GM19193 (cell line): ENCODE results near the gene SIPA1L3.

Experiments used
- POLR2A ChIP-seq: IDR thresholded peaks from 4 replicates; pipeline ENCODE4 v1.6.1; 2011; ENCODE audit not compliant: insufficient read depth, insufficient read length; ENCODE audit errors: extremely low read depth

The SIPA1L3 gene

DNA sequence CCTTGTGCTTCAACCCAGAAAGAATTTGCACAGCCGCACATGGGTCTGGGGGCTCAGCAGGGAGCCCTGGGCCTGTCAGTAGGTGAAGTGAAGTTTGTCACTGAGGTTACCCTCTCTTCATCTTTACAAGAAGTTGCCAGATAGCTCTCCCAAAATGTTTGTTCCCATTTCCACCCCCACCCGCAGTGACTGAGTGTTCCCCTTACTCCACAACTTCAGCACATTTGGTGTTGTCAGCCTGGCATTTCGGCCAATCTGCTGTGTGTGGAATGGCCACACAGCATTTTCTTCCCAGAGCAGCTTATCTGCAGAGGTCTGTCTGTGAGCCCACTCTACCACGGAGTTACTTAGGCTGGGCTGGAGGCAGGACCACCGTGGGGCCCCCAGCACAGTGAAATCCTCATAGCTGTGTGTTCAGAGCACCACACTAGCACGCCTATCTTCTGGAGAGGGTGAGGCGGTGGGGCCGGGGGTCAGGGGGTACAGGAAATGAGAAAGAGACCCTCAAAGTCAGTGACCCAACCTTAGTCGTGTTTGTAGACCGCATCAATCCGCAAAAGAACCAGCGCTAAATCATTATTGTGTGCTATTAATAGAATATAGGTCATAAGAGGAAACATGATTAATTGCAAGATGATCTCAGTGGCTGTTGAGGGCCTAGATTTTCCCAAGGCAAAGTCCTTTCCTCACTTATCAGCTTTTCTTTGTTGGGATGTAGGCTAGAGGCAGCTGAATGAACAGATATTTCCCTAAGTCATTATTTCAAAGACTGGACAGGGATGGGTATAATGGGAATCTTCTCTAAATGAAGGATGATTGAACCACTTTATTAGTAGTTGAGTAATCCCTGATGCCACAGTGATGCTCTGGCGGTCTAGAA lies 116.0 kb downstream of the SIPA1L3 start:
- no peak for TF ChIP-seq POLR2A

DNA sequence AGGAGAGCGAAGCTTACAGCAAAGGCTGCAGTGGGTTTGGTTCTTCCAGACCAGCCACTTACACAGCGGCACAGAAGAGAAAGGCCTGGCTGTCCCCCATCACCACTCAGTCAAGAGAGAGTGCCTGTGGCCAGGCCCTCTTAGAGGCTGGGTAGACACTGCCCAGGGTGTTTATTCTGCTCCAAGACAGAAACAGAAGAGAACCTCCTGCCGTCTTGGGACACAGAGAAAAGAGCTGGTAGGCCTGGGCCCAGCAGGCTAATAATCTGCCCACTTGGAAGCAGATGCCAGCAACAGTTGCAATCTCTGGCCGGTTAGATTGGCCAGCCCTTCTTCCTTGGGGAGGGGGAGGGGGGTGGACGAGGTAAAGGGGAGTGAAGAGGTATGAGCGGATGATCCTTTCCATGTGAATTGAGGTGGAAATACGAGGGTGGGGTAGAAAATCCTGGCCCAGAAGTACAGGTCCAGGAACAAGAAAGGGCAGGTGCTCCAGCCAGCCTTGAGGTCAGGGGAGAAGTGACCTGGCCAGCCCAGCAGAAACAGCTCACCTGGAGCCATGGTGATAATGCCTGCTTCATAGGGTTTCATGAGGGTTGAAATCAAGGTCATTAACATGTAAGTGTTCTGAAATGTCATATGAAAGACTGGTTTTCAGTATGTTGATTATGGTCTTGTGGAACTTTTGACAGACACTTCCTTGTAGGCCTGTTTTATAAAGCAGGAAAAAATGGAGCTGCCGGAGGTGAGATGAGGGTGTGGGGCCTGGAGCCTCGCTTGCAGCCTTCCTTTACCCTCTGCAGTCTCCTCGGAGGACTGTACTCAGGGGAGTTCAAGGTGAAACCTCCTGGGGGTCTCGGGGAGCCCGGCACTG lies 116.9 kb downstream of the SIPA1L3 start:
- no peak for TF ChIP-seq POLR2A

DNA sequence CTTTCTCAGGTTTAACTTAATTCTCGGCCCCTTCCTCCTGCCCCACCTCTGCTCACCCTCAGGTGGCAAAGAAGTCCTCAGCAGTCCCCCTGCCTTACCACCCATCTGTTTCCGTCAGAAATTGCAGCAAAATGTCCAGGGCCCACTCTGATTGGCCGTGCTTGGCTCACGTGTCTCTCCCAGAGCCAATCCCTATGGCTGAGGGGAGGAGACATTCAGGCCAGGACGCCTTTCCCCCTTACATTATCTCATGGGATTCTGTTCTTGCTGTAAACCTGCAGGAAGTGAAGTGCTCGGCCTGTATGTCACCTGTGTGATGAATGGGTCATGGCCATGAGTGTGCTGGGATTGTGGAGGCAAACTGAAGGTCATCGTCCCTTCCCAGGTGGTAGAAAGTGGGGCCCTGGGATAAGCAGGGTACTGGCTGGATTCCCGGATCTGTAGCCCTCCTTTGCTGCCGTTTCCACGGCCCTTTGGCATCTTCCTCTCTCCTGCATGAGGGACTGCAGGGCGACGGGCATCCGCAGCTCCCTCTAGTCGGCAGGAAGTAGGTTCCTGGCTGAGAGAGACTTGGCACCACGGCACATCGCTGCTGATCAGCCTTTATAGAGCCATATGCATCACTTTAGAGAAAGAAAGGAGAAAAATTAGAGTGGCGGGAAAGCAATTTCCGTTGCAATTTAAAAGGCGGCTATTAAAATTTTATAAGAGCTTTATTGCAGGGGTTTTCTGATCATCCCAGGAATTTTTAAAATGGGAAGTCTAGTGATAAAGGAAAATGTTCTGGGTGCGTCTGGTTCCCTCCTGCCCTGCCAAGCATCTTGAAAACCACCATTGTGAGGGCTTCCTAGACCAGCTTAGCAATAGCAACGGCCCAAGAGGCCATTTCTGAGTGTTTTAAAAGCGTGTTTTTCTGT lies 118.2 kb downstream of the SIPA1L3 start:
- TF ChIP-seq POLR2A, result no peak

DNA sequence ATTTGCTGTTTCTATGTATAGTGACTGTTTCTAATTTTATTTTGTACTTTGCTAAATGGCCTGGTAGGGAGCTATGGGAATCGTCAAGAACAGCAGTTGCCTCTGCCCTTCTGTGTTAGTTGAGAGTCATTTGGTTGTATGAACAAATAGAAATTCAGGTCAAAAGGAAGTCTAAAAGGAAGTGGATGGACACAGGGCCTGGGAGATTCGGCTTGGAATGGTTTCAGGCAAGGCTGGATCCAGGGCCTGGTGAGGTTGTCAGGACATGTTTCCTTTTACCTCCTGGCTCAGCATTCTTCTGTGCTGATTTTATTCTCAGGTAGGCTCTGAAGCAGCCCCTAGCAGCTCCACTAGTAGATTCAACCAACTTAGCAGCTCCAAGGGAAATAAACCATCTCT lies 118.9 kb downstream of the SIPA1L3 start:
- no peak for TF ChIP-seq POLR2A

DNA sequence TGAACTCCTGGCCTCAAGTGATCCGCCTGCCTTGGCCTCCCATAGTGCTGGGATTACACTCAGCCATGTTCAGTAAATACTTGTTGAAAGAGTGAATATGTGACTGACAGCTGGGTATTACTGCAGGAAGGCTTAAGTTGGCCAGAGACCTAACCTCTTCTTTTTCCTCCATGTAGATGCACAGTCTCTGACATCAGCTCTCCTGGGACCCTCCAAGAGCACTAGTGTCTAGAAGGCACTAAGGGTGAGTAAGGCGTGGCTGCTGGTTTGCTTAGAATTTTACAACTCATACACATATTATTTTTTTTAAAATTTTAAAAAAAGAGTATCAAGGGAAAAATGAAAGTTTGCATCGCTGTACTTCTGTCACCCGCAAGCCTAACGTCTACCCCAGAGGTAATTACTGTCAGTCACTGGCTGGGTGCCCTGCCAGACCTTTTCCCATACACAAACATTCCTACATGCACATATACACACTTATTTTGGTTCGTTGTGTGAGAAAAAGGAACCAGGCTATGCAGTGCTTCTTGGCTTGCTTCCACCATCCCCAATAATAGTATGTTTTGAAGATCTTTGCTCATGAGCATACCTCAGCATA lies 122.0 kb downstream of the SIPA1L3 start:
- TF ChIP-seq POLR2A, result no peak

DNA sequence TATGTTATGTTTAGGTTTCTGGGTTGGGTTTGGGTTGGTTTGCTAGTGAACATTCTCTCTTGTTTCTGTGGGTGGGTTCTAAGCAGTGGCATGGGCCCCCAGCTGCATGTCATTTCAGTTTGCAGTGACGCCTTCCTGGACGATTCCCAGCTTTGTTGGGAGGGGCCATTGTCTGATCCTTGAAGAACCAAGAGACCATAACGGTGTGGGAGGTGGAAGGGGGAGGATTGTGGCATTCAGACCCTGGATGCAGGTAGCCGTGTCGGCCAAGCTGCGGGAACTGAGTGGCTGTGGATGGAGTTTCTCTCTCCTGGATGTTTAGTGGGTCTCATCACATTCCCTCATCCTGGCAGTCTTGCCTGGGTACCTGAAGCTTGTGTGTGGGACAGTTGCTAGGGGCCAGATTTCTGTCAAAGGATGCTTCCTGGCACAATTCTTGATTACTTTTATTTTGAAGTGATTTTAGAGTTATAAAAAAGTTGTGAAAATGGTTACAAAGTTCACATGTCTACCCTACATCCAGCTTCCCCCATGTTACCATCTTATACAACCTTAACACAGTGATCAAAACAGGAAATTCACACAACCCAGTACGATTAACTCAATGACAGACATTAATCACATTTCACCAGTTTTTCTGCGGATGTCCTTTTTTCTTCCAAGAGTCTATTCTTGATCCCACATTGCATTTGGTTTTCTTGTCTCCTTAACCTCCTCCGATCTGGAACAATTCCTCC lies 123.8 kb downstream of the SIPA1L3 start:
- TF ChIP-seq POLR2A, result no peak

DNA sequence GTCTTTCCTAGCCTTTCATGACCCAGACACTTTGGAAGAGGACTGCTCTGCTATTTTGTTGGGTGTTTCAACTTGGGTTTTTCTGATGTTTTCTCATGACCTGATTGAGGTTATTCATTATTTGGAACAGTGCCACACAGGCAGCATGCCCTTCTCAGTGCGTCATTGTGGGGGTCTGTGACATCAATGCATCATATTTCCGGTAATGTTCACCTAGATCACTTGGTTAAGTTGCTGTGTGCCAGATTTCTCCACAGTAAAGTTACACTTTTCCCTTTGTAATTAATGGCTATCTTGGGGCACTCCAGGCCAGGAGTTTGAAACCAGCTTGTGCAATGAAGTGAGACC lies 124.4 kb downstream of the SIPA1L3 start:
- TF ChIP-seq POLR2A, result no peak

DNA sequence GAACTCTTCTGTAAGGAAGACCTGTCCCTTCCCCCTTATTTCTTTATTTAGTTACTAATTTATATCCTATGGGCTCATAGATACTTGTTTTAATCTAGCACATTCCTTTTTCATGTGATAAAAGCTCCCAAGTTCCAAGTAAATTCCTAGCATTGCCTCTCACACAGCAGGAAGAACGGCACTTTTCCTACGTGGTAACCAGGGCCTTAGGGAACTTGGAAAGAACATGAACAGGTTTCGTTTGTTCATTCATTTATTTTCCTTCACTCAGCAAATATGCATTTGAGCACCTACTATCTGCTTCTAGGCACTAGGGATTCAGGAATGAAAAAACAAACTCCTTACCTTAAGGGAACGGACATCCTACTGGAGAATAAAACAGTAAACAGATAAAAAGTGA lies 125.1 kb downstream of the SIPA1L3 start:
- no peak for TF ChIP-seq POLR2A

DNA sequence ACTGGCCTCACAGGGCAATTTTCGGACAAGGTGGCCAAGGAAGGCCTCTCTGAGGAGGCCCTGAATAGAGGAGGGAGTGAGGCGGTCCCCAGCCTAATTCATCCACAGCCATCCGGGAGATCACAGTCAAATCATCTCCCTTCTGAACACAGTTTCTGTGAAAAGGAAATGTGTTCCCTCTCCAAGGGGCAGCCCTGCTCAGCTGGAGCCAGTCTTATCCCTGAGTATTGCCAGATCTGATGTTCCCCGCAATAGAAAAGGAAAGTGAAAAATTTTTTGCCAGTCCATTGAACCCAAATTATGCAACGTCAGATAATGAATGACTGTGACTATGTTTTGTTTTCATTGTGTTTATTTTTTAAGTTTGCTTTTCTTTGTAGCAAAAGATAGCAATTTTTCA lies 125.9 kb downstream of the SIPA1L3 start:
- TF ChIP-seq POLR2A, result no peak

DNA sequence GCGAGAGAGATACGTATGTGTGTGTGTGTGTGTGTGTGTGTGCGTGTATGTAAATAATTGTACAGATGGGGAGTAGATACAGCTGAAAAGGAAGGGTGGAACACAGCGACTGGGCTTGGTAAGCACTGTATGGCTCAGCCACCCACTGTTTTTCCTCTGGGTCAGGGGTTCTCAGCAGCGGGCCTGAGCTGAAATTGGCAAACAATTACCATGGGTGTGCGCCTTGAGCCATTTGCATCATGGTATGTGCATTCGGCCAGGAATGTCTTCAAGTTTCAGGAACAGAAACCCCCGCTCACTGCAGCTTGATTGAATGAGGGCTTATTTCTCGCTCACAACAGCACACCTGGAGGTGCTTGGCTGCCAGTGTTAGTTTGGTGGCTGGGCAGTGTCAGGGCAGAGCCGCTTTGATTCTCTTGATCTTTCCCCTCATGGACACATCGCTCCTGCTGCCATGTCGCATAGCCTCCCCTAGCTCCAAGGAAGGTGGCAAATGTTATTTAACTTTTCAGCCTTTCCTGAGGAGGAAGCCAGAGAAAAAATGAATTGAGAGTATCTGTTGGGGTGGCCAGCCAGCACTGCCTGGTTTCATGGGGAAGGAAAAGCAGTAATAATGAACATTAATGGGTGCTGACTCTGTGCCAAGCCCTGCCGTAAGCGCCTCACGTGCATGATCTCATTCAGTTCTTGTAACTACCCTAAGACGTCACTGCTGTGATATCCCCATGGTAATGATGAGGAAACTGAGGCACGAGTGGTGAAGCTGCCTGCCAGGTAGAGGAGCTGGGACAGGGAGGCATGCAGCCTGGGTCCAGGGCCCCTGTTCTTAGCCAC lies 126.9 kb downstream of the SIPA1L3 start:
- peak; percentile 9 for TF ChIP-seq POLR2A

DNA sequence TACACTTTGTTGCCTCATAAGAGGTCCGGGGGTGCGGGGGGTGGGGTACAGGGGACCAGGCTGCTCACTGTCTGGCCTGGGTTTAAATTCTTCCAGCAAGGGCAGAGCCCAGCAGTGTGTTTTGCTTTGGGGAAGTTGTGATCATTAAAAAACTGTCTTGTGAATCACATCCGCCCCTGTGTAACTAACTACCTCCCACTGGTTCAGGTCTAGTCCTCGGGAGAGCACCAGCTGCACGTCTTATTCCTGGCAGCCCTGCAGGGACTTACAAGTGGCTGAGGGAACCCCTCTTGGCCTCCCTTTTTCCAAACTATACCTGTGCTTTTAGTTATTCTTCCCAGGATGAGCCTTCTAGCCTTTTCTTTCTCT lies 127.5 kb downstream of the SIPA1L3 start:
- TF ChIP-seq POLR2A, result peak; percentile 32

DNA sequence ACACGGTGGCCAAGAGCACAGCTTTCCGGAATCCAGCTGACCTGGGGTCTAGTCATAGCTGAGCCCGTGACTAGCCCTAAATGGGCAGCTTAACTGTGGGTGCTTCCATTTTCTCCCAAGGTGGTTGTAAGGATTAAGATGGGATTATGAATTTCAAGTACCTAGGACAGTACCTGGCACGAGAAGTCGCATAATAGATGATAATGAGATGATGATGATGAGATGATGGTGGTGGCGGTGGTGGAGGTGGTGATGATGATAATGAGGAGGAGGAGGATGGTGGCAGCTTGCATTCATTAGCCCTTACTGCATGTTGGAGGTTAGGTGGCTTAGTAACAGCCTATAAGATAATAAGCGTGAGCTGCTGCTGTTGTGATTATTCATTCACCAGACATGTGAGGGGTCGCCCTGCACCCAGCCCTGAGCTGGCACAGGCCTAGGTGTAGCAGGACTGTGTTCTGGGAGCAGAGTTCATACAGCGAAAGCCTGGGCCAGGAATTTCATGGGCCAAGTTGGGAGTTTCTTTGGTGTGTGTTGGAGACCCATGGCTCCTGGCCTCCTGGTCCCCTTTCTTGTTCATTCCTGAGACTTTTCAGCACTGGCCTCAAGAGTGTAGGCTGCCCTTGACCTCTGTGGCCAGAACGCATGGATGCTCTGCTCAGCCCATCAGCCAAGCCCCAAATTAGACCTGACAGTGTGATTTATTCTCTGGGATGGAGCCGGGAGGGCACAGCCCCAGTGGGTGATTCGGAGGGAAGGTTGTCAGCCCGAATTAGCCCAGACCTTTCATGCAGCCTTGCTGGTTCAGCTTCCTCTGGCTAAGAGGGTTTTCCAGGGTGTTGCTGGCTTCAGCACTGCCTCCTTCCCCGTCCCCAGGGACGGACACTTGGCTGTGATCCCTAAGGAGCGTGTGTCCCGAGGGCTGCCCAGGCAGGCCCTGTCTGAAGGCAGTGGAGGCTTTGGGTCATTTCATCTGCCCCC lies 128.8 kb downstream of the SIPA1L3 start:
- no peak for TF ChIP-seq POLR2A
